ENCODE measurements around the gene CCDC87.
"Not testable (repeated sequence)": the region's sequence is repeated elsewhere in the genome, so short reads cannot be mapped to it uniquely, and the experiment has no call there.

The CCDC87 gene

DNA sequence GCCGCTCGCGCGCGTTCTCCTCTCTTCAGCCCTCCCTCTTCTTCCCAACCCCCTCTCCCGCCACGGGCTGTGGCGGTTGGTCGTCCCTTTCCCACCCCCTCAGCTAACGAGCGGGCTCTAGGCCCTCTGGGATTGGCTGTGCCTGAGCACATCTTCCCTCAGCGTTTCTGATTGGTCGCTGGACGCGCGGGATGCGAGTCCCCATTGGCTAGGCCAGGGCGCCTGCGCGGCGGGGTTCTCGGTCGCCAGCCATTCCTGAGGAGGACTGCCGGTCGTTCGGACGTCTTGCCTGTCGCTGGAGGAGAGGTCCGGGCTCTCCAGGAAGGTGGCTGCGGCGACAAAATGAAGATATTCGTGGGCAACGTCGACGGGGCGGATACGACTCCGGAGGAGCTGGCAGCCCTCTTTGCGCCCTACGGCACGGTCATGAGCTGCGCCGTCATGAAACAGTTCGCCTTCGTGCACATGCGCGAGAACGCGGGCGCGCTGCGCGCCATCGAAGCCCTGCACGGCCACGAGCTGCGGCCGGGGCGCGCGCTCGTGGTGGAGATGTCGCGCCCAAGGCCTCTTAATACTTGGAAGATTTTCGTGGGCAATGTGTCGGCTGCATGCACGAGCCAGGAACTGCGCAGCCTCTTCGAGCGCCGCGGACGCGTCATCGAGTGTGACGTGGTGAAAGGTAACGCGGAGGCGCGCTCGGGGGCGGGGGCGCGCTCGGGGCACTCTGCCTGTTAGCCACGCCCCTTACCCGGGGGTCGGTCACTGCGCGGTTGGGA is 23.7 kb upstream of the CCDC87 start, which contains the start of gene RBM14:
TSS of gene RBM14 (plus strand) at position 252 of the 776 bp plus-strand sequence. CDS start at position 343, 91 bp downstream.
- DNase-seq: peak; percentile 96

DNA sequence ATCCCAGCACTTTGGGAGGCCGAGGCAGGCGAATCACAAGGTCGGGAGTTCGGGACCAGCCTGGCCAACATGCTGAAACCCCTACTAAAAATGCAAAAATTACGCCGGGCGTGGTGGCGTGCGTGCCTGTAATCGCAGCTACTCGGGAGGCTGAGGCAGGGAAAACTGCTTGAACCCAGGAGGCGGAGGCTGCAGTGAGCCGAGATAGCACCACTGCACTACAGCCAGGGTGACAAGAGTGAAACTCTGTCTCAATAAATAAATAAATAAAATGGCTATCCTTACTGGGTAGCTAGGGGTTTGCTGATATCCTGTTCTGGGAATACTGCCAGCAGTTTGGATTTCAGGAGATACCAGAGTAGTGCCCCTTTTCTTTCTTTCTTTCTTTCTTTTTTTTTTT is 21.2 kb upstream of the CCDC87 start:
- no peak for DNase-seq

DNA sequence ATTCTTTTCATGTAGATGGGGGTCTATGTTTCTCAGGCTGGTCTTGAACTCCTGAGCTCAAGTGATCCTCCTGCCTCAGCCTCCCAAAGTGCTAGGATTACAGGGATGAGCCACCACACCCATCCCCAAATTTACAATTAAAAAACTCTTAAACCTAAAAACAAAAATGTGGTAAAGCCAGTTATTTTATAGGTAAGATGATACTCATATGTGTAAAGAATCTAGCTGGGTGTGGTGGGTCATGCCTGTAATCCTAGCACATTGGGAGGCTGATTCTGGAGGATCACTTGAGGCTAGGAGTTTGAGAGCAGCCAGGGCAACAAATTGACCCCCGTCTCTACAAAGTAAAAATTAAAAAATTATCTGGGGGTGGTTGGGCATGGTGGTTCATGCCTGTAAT is 19.6 kb upstream of the CCDC87 start:
- no peak for DNase-seq

DNA sequence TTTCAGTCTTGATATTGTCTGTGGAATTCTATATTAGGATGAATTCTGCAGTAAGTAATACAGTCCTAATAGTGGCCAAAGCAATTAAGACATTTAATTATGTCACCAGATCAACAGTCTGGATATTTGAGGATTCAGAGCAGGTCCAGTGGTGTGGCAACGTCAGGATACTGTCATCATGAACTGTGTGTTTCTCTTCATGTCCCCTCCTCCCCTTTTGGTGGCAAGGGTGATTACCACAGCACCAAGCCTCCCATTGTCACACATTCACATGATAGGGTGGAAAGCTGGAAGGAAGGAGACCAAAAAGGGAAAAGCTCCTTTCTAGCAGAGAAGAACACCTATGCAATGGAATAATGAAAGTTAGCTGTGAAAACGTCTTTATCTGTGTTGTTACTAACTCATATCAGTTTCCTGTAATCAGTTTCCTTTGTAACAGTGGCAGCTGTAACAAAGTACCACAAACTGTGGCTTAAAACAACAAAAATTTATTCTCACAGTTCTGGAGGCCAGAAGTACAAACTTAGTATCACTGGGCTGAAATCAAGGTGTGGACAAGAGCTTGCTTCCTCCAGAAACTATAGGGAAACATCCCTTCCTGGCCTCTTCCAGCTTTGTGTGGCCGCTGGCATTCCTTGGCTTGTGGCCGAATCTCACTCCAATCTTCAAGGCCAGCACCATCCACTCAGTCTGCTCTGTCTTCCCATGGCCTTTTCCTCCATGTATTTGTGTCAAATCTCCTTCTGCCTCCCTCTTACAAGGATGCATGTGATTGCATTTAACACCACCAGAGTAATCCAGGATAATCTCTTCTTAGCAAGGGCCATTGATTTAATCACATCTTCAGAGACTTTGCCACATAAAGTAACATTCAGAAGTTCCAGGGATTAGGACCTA is 17.1 kb upstream of the CCDC87 start:
- no peak for DNase-seq

- DNase-seq: no peak
Observed at GRCh38 chr11:66607126-66607834, 14.4 kb upstream of the CCDC87 start.

GRCh38 chr11:66606608-66607007 is 13.7 kb upstream of the CCDC87 start:
- not testable (repeated sequence) for DNase-seq

GRCh38 chr11:66604155-66604554 is 11.3 kb upstream of the CCDC87 start:
- no peak for DNase-seq

GRCh38 chr11:66603072-66603471 is 10.2 kb upstream of the CCDC87 start:
- DNase-seq: no peak

DNA sequence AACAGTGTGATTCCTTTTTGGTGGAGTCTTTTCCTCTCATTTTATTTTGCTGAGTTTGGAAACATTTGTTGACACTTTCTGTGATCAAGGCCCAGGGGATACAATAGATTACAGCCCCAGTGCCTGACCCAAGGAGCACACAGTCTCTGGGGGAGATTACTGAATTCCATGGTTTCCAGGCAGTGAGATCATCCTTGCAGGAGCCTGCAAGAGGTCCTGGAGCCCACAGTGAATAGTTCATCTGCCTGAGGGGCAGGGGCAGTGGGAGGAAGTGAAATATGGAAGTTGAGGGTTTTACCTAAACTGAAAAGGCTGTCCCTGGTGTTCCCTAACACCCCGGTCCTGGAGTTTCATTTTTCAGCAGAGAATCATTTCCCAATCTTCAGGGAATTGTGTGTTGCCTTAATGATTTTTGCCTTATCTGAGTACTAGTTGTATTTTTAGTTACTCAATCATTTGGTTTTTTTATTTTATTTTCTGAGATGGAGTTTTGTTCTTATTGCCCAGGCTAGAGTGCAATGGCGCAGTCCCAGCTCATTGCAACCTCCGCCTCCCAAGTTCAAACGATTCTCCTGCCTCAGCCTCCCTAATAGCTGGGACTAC is 7.9 kb upstream of the CCDC87 start:
- no peak for DNase-seq

DNA sequence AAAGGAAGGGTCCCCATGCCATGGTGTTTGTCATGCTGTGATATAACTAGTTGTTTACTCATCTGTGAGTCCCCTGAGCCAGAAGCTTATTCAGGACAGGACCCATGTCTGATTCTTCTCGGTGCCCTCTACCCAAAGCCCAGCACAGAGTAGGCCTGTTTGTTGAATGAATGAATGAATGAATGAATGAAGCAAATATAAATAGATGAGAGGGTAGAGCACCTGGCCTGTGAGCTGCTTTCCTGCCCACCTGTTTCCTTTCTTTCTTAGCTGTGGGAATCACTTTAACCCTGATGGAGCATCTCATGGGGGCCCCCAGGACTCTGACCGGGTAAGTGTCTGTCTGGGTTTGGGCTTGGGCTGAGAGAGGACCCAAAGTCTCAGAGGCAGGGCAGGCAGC is 7.4 kb upstream of the CCDC87 start:
- DNase-seq: no peak

GRCh38 chr11:66598993-66599392 is 6.1 kb upstream of the CCDC87 start:
- no peak for DNase-seq

DNA sequence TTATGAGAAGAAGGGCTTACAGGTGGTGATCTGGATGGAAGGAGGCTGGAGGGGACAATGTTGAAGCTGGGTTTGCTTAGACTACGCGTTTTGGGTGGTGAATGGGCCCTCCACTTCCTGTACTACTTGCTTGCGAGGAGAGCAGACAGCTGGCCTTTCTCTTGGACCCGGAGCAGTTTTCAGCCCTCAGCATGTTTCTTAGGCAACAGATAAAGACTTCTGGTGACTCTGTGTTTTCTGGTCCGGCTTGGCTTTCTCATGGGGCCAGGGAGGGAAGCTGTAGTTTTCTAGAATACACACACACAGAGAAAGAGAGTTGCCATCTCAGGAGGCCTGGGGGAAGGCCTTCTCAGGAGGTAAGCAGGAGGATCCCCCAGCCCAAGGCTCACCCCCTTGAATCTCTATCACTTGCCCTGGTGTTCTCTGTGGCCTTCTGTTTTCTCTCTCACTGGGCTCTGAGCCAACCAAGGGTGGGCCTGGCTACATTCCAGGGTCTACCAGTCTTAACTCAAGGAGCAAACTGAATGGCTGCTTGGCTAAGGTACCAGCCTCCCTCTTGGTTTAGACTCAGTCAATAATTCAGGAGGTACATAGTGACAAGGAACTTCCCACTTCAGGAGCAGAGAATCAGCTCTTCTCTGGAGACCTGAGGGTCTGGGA is 2.5 kb upstream of the CCDC87 start:
- DNase-seq: no peak

GRCh38 chr11:66593650-66594049 is 787 bp upstream of the CCDC87 start:
- DNase-seq: no peak

DNA sequence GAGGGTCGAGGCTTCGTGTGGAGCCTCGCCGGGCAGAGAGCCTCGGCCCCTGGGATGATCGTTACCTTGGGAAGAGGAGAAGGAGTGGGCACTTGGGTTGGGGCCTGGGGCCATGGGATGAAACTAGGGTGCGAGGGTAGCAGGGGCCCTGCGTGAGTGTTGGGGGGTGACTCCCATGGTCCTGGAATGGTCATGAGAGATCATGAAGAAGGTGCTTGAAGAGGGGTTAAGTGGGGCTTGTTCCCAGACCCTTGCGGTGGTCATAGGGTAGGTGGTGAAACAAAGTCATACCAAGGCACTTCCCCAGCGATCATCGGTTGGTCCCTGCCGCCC is 406 bp upstream of the CCDC87 start:
- DNase-seq: no peak

DNA sequence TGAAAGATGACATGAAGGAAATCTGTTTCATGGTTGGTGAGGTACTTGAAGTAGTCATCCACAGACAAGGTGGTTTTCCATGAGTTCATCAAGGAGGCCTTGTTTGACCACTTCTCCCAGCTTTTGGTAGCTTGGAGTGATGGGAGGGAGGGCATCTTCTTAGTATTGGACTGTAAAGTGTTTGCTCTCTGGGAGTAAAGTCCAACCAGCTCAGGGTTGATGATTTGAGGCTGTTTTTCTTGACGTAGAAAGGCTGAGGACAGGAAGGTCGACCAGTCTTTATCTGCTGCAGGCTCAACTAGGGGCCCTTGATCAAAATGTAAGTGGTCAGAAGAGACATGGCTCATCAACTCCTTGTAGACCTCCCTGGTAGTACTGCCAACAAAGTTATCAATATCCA is 1.7 kb downstream of the CCDC87 start:
- DNase-seq: no peak

GRCh38 chr11:66589996-66590675 is 2.7 kb downstream of the CCDC87 start:
- no peak for DNase-seq

DNA sequence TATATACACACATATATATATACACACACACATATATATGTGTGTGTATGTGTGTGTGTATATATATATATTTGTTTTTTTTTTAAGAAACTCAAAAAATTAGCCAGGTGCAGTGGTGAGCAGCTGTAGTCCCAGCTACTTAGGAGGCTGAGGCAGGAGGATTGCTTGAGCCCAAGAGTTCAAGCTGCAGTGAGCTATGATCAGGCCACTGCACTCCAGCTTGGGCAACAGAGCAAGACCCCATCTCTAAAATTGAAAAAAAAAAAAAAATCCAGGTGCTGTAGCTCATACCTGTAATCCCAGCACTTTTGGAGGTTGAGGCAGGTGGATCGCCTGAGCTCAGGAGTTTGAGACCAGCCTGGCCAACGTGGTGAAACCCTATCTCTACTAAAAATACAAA is 3.5 kb downstream of the CCDC87 start:
- DNase-seq: not testable (repeated sequence)

DNA sequence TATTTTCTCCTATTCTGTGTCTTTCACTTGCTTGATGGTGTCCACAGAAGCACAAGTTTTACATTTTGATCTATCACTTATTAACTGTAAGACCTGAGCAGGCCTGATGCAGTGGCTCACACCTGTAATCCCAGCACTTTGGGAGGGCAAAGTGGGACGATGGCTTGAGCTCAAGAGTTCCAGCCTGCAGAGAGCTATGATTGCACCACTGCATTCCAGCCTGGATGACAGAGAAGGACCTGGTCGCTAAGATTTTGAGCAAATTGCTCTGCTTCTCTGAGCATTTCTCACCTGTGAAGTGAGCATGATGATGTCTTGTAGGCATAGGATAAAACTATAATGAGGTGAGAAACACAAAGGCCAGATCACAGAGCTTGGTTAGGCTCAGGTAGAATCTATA is 6.7 kb downstream of the CCDC87 start:
- no peak for DNase-seq

DNA sequence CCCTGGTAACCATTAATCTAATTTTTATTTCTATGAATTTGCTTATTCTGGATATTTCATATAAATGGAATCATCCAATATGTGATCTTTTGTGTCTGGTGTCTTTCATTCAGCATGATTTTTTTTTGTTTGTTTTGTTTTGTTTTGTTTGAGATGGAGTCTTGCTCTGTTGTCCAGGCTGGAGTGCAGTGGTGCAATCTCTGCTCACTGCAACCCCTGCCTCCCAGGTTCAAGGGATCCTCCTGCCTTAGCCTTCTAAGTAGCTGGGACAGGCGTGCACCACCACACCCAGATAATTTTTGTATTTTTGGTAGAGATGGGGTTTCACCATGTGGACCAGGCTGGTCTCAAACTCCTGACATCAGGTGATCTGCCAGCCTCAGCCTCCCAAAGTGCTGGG is 7.4 kb downstream of the CCDC87 start:
- DNase-seq: not testable (repeated sequence)

GRCh38 chr11:66582565-66583147 is 10.2 kb downstream of the CCDC87 start:
- not testable (repeated sequence) for DNase-seq

- DNase-seq: no peak
Observed at GRCh38 chr11:66581261-66581660, 11.6 kb downstream of the CCDC87 start.

Measured in activated CD8-positive, alpha-beta memory T cell treated with anti-CD3 and anti-CD28 coated beads, Interleukin-2, amount 50 U/mL, for 4 hours (primary cell).